B cell (primary cell): ENCODE data around the gene ZEB1. TPM values are rescaled to one million over a fixed set of nuclear protein-coding genes. Genes with fewer than 3 reads are reported as not detected.

ENCODE experiments used
- ATAC-seq: fragments of 200-7000 bp; cut with Tn5 transposase; one replicate; pipeline ENCODE4 v1.10.0; 2021; ENCODE audit warnings: low read depth, mild to moderate bottlenecking, moderate number of reproducible peaks, moderate library complexity
- CTCF ChIA-PET: fragments of 350-600 bp; sonication (Branson Sonifier 250); formaldehyde crosslinking; loops from one replicate; lab custom pipeline; 2021; ENCODE audit warnings: antibody characterized with exemption, inconsistent platforms; lab: Charles Lee
- POLR2A ChIA-PET: fragments of 350-600 bp; sonication (Branson Sonifier 250); formaldehyde crosslinking; loops from one replicate; lab custom pipeline; 2021; ENCODE audit warnings: antibody characterized with exemption; lab: Charles Lee
- DNase-seq: peaks from one replicate; pipeline ENCODE4 v3.0.0; 2013
- H2AFZ ChIP-seq: 2 replicates; pipeline ENCODE4 v1.6.1; 2012; ENCODE audit warnings: mild to moderate bottlenecking, low read depth, low read length; ENCODE audit not compliant: insufficient read depth, poor library complexity, severe bottlenecking
- H3K27ac ChIP-seq, 2 donors: 1 replicate in 1 of 2; 2 replicates in 1 of 2; pipeline ENCODE4 v1.5.1; 2012 to 2013; ENCODE audit warnings: low read length in 2 of 2, mild to moderate bottlenecking in 2 of 2, moderate library complexity in 1 of 2
- H3K27me3 ChIP-seq, 4 experiments: fragments of 200-600 bp in 1 of 4; sonication (generic) in 1 of 4; replicated peaks in 1 of 4; 1 replicate in 2 of 4; 2 replicates in 2 of 4; pipeline versions ENCODE4 v1.6.1 to v1.7.0; 2013 to 2016; ENCODE audit warnings: low read length in 3 of 4, mild to moderate bottlenecking in 2 of 4, mixed read lengths in 1 of 4, moderate library complexity in 1 of 4; ENCODE audit not compliant: insufficient read depth in 4 of 4, control insufficient read depth in 3 of 4; ENCODE audit errors: control extremely low read depth in 1 of 4
- H3K36me3 ChIP-seq, 2 experiments: replicated peaks in 1 of 2; 1 replicate in 1 of 2; 2 replicates in 1 of 2; pipeline versions ENCODE4 v1.6.1 to v1.7.1; 2013; ENCODE audit warnings: low read length in 1 of 2; ENCODE audit not compliant: insufficient read depth in 2 of 2, control insufficient read depth in 1 of 2; ENCODE audit errors: control extremely low read depth in 1 of 2, extremely low read depth in 1 of 2
- H3K4me1 ChIP-seq, 2 donors: fragments of 200-600 bp in 1 of 2; sonication (generic) in 1 of 2; 1 replicate in 1 of 2; 2 replicates in 1 of 2; pipeline versions ENCODE4 v1.5.1 to v1.6.1; 2013 to 2017; ENCODE audit warnings: low read length in 2 of 2; ENCODE audit not compliant: control insufficient read depth in 2 of 2, insufficient read depth in 2 of 2
- H3K4me2 ChIP-seq: replicated peaks from 2 replicates; pipeline ENCODE3; 2012; ENCODE audit warnings: mild to moderate bottlenecking, low read depth, low read length; ENCODE audit not compliant: poor library complexity, severe bottlenecking
- H3K4me3 ChIP-seq, 5 experiments: fragments of 200-600 bp in 1 of 5; sonication (generic) in 1 of 5; 1 replicate in 3 of 5; 2 replicates in 2 of 5; pipeline versions ENCODE4 v1.5.1 to v1.7.0; 2011 to 2016; ENCODE audit warnings: low read length in 4 of 5, mild to moderate bottlenecking in 4 of 5, low read depth in 2 of 5, control low read depth in 1 of 5, moderate library complexity in 1 of 5; ENCODE audit not compliant: insufficient read depth in 1 of 5; ENCODE audit errors: control extremely low read depth in 1 of 5, extremely low read depth in 1 of 5
- H3K79me2 ChIP-seq: fragments of 200-600 bp; sonication (generic); one replicate; pipeline ENCODE4 v1.6.0; 2016; ENCODE audit warnings: low read length; ENCODE audit not compliant: control insufficient read depth, insufficient read depth
- H3K9ac ChIP-seq: fragments of 200-600 bp; sonication (generic); 2 replicates; pipeline ENCODE4 v1.6.1; 2017; ENCODE audit warnings: mild to moderate bottlenecking, low read length, moderate library complexity
- H3K9me3 ChIP-seq, 3 donors: one replicate each; pipeline versions ENCODE4 v1.6.1 to v1.7.1; 2013; ENCODE audit warnings: low read length in 2 of 3; ENCODE audit not compliant: control insufficient read depth in 2 of 3, insufficient read depth in 1 of 3; ENCODE audit errors: control extremely low read depth in 1 of 3
- H4K20me1 ChIP-seq: 2 replicates; pipeline ENCODE4 v1.6.0; 2012; ENCODE audit warnings: mild to moderate bottlenecking, low read length; ENCODE audit not compliant: insufficient read depth, control insufficient read depth, poor library complexity, severe bottlenecking
- H3K27ac Mint-ChIP-seq: one replicate; pipeline ENCODE4 v1.8.0; 2021; ENCODE audit warnings: mixed read lengths
- H3K27me3 Mint-ChIP-seq: one replicate; pipeline ENCODE4 v1.8.0; 2021; ENCODE audit warnings: mixed read lengths
- H3K4me1 Mint-ChIP-seq: one replicate; pipeline ENCODE4 v1.8.0; 2021; ENCODE audit warnings: mixed read lengths
- H3K4me3 Mint-ChIP-seq: one replicate; pipeline ENCODE4 v1.8.0; 2021; ENCODE audit warnings: mixed read lengths
- H3K9me3 Mint-ChIP-seq: one replicate; pipeline ENCODE4 v1.8.0; 2022; ENCODE audit warnings: mixed read lengths; ENCODE audit not compliant: insufficient read depth
- CTCF ChIP-seq: fragments of 200-600 bp; IDR thresholded peaks from one replicate; pipeline ENCODE4 v1.8.0; 2022; ENCODE audit warnings: antibody characterized with exemption, mild to moderate bottlenecking
- EZH2 ChIP-seq: IDR thresholded peaks from 2 replicates; pipeline ENCODE4 v1.6.1; 2012; ENCODE audit warnings: borderline replicate concordance, low read depth, mild to moderate bottlenecking, moderate library complexity, low read length; ENCODE audit not compliant: insufficient read depth, poor library complexity, severe bottlenecking
- WGBS: methylation state at CpG from one replicate; pipeline ENCODE4 v1.1.5; 2013; ENCODE audit warnings: missing lambda C conversion rate; ENCODE audit not compliant: insufficient coverage; 5-methylcytosine and 5-hydroxymethylcytosine counted together
- intact Hi-C: fragments of 100-400 bp; cut with micrococcal nuclease; formaldehyde crosslinking; loops from one replicate; pipeline ENCODE4 v1.10.0; 2022
- polyA plus RNA-seq: library from polyadenylated mRNA; depleted of rRNA; stranded (reverse); fragments of >200 nt; gene quantifications from 2 replicates; pipeline ENCODE4 v1.2.3, GENCODE V29; 2012
- total RNA-seq, 2 donors: library from RNA; stranded (reverse); fragments of 120-200 nt in 1 of 2; gene quantifications; 1 replicate in 1 of 2; 2 replicates in 1 of 2; pipeline versions ENCODE4 v1.2.3 to v1.2.4, GENCODE V29; 2013 to 2022

The ZEB1 gene
- total and polyA plus RNA-seq, 2 donors (not counting 1 experiment from before 2014, with no cell fraction given) = 11.2 to 96.7 TPM

GRCh38 chr10:31431021-31431420 is 112.0 kb downstream of the ZEB1 start:
- Histone ChIP-seq H2AFZ (no peak overlapping the region), H3K4me3 (no peak overlapping the region), H3K27ac (no peak overlapping the region), H4K20me1 (peaks cover 17% of the 10 kb centered on the region), H3K36me3 (no peaks in the 10 kb centered on the region), H3K79me2 (peaks cover 64% of the 10 kb centered on the region), H3K4me1 (peaks cover 6 to 7% of the 10 kb centered on the region in 2 donors), H3K4me2 (no peak overlapping the region), H3K9me3 (peaks cover 0 to 4% (median 4%) of the 10 kb centered on the region in 3 donors), H3K9ac (no peak overlapping the region), H3K27me3 (no peaks in the 10 kb centered on the region)
- Mint-ChIP-seq H3K27me3 (no peaks in the 10 kb centered on the region), H3K4me3 (no peak overlapping the region), H3K4me1 (peaks cover 32% of the 10 kb centered on the region), H3K27ac (no peak overlapping the region), H3K9me3 (peaks cover 5% of the 10 kb centered on the region)
- CTCF ChIA-PET = no interaction called here
- TF ChIP-seq EZH2 (no peak), CTCF (no peak)
- DNase-seq = no peak
- ATAC-seq = no peak
- POLR2A ChIA-PET = no interaction called here
- intact Hi-C loops = no loop called here

DNA sequence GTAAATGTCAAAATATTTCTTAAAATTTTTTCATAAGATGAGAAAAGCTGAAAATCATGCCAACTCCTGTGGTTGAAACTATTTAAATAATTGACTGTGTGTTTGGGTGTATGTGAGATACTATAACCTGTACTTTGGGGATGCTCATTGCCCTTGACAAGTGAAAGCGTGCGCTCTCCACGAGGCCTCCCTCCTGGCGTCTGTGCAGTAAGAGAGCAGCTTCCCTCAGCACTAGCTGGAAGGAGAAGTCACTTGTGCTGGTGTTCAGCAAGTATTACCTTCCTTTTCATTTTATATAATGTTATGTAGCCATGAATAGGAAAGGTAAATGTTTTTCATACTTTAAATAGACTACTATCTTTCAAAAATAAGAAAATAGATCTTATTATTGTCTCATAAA is 118.9 kb downstream of the ZEB1 start:
- Histone ChIP-seq H3K27me3 (no peaks in the 10 kb centered on the region), H3K4me3 (no peak overlapping the region), H4K20me1 (peaks cover 11% of the 10 kb centered on the region), H3K4me2 (no peak overlapping the region), H2AFZ (no peak overlapping the region), H3K4me1 (no peaks in the 10 kb centered on the region), H3K9me3 (peaks cover 0 to 3% (median 1%) of the 10 kb centered on the region in 3 donors), H3K9ac (no peak overlapping the region), H3K27ac (no peak overlapping the region), H3K36me3 (no peaks in the 10 kb centered on the region), H3K79me2 (peaks cover 40% of the 10 kb centered on the region)
- intact Hi-C loops = no loop called here
- no peak overlapping the region for H3K4me3 Mint-ChIP-seq
- no peak overlapping the region for H3K27ac Mint-ChIP-seq
- no peak for ATAC-seq
- H3K27me3 Mint-ChIP-seq = no peaks in the 10 kb centered on the region
- ChIA-PET POLR2A (no interaction called here), CTCF (interaction anchor here (0.6 kb wide), 1 partner anchor 28 kb away, joined by 3 read pairs; no protein-coding TSS in a partner anchor)
- peaks cover 12% of the 10 kb centered on the region for H3K4me1 Mint-ChIP-seq
- no peak for DNase-seq
- no peak for TF ChIP-seq EZH2
- TF ChIP-seq CTCF = no peak
- no CpG with 5 or more reads among the region's 4 CpGs for WGBS
- H3K9me3 Mint-ChIP-seq = peaks cover 10% of the 10 kb centered on the region
